Stomach (tissue), 9 donors: Measurements from ENCODE around the gene MUC5B. TPM values are rescaled to one million over a fixed set of nuclear protein-coding genes. Genes with fewer than 3 reads are reported as not detected.

Source experiments
- DNase-seq, 2 donors: peaks; one replicate each; pipeline versions ENCODE4 v3.0.0 to v3.0.0-alpha.2; 2013 to 2019
- H3K27ac ChIP-seq, 5 donors: fragments of 200-600 bp in 4 of 5; sonication (generic) in 4 of 5; one replicate each; pipeline ENCODE4 v1.5.1; 2013 to 2019; ENCODE audit warnings: mild to moderate bottlenecking in 1 of 5, moderate library complexity in 1 of 5
- H3K27me3 ChIP-seq, 3 donors: fragments of 200-600 bp; sonication (generic); one replicate each; pipeline ENCODE4 v1.5.1; 2017 to 2019; ENCODE audit warnings: mixed run types in 1 of 3
- H3K36me3 ChIP-seq, 4 donors: fragments of 200-600 bp; sonication (generic); 1 replicate in 3 of 4; 2 replicates in 1 of 4; pipeline ENCODE4 v1.5.1; 2016 to 2019
- H3K4me1 ChIP-seq, 4 donors: fragments of 200-600 bp; sonication (generic); one replicate each; pipeline ENCODE4 v1.5.1; 2016 to 2019
- H3K4me3 ChIP-seq, 4 donors: fragments of 200-600 bp; sonication (generic) in 3 of 4; one replicate each; pipeline ENCODE4 v1.5.1; 2016 to 2019; ENCODE audit warnings: mild to moderate bottlenecking in 1 of 4
- H3K9me3 ChIP-seq, 4 donors: fragments of 200-600 bp; sonication (generic); one replicate each; pipeline ENCODE4 v1.5.1; 2016 to 2019
- EP300 ChIP-seq: sonication (generic); formaldehyde crosslinking; IDR thresholded peaks from one replicate; pipeline ENCODE4 v1.6.1; 2017; ENCODE audit warnings: antibody characterized with exemption
- POLR2A ChIP-seq, 4 donors: fragments of 450-650 bp; IDR thresholded peaks; one replicate each; pipeline ENCODE4 v1.6.1; 2016; ENCODE audit warnings: antibody characterized with exemption in 4 of 4, control low read depth in 2 of 4, mild to moderate bottlenecking in 1 of 4, moderate library complexity in 1 of 4
- POLR2AphosphoS5 ChIP-seq, 3 donors: sonication (generic); formaldehyde crosslinking; IDR thresholded peaks; one replicate each; pipeline ENCODE4 v1.6.1; 2016; ENCODE audit warnings: antibody characterized with exemption in 3 of 3
- WGBS, 5 donors: extraction: QIAGEN DNeasy Blood & Tissue Kit in 3 of 5; methylation state at CpG; one replicate each; pipeline versions ENCODE4 v1.1.5 to v1.1.7; 2013 to 2018; 5-methylcytosine and 5-hydroxymethylcytosine counted together
- intact Hi-C: fragments of 100-400 bp; cut with DNase I; formaldehyde crosslinking; loops from one replicate; pipeline ENCODE4 v1.15.1; 2023; ENCODE audit warnings: low total_unique reads
- polyA plus RNA-seq, 3 donors: library from polyadenylated mRNA; stranded (reverse); fragments of 200-250 nt; gene quantifications; one replicate each; pipeline ENCODE4 v1.2.3, GENCODE V29; 2013
- total RNA-seq, 5 donors: library from RNA; depleted of rRNA; stranded (reverse); fragments of >200 nt; gene quantifications; one replicate each; pipeline versions ENCODE4 v1.1.0 to v1.2.3, GENCODE V29; 2014 to 2016
- TF ChIP-seq, protein P1 (sequence below), 7 experiments: fragments of 450-650 bp in 4 of 7; fragments of 200-600 bp in 3 of 7; sonication (generic) in 3 of 7; IDR thresholded peaks; one replicate each; pipeline ENCODE4 v1.5.1; 2016 to 2019; ENCODE audit warnings: antibody characterized with exemption in 7 of 7, control low read depth in 2 of 7, mild to moderate bottlenecking in 1 of 7
- donor health status: healthy with polysubstance abuse.
- donor health status: Bipolar disorder and iron deficiency.
- donor health status: healthy.

Gene MUC5B
- total and polyA plus RNA-seq, 8 donors: under 0.01 to 516 (median 6.6) TPM

GRCh38 chr11:1260023-1260501 is 37.2 kb downstream of the MUC5B start:
- WGBS, 5 donors: 56 to 80% (median 69%) methylated on average over 3 to 10 of the region's 10 CpGs
- intact Hi-C loops: no loop called here
- Histone ChIP-seq H3K4me3 (no peak overlapping the region), H3K9me3 (no peaks in the 10 kb centered on the region), H3K36me3 (no peaks in the 10 kb centered on the region), H3K4me1 (peaks cover 16 to 33% (median 24%) of the 10 kb centered on the region in 4 donors), H3K27ac (no peak overlapping the region), H3K27me3 (no peaks in the 10 kb centered on the region)
- DNase-seq: peak; percentile 41 to 62
- TF ChIP-seq POLR2AphosphoS5 (IDR thresholded peaks at IDR 0.05) (no peak), EP300 (no peak)
- TF ChIP-seq, protein P1, sequence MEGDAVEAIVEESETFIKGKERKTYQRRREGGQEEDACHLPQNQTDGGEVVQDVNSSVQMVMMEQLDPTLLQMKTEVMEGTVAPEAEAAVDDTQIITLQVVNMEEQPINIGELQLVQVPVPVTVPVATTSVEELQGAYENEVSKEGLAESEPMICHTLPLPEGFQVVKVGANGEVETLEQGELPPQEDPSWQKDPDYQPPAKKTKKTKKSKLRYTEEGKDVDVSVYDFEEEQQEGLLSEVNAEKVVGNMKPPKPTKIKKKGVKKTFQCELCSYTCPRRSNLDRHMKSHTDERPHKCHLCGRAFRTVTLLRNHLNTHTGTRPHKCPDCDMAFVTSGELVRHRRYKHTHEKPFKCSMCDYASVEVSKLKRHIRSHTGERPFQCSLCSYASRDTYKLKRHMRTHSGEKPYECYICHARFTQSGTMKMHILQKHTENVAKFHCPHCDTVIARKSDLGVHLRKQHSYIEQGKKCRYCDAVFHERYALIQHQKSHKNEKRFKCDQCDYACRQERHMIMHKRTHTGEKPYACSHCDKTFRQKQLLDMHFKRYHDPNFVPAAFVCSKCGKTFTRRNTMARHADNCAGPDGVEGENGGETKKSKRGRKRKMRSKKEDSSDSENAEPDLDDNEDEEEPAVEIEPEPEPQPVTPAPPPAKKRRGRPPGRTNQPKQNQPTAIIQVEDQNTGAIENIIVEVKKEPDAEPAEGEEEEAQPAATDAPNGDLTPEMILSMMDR (IDR thresholded peaks at IDR 0.05): no peak

- no peaks in the 10 kb centered on the region for H3K36me3 ChIP-seq
- no peak overlapping the region for H3K4me3 ChIP-seq
- H3K27ac ChIP-seq: no peak overlapping the region
- WGBS, 5 donors: 87 to 94% (median 88%) methylated on average over 9 to 17 of the region's 17 CpGs; no CpG with 5 or more reads in 1 of the 5 donors
- no peak for DNase-seq
- TF ChIP-seq POLR2AphosphoS5 (IDR thresholded peaks at IDR 0.05) (no peak), POLR2A (IDR thresholded peaks at IDR 0.05) (no peak), EP300 (no peak)
- TF ChIP-seq, protein P1 (IDR thresholded peaks at IDR 0.05): no peak
- peaks cover 16 to 33% (median 24%) of the 10 kb centered on the region in 4 donors for H3K4me1 ChIP-seq
- H3K9me3 ChIP-seq: peaks cover 0 to 5% (median 2%) of the 10 kb centered on the region in 4 donors
- H3K27me3 ChIP-seq: no peaks in the 10 kb centered on the region
- intact Hi-C loops: no loop called here
These were observed 37.8 kb downstream of the MUC5B start for GRCh38 chr11:1260620-1261019.

GRCh38 chr11:1261241-1262071 is 38.6 kb downstream of the MUC5B start:
- intact Hi-C loops: no loop called here
- DNase-seq: no peak
- H3K4me3 ChIP-seq: peak overlapping the region in 2 of 4 donors; percentile 49 to 56
- WGBS, 5 donors: 75 to 85% (median 82%) methylated on average over 28 to 39 of the region's 39 CpGs
- TF ChIP-seq POLR2A (IDR thresholded peaks at IDR 0.05): no peak
- no peak for TF ChIP-seq POLR2AphosphoS5 (IDR thresholded peaks at IDR 0.05)
- TF ChIP-seq, protein P1 (IDR thresholded peaks at IDR 0.05): no peak
- TF ChIP-seq EP300: no peak
- H3K27ac ChIP-seq: peak overlapping the region in 2 of 5 donors; percentile 82 to 89
- no peaks in the 10 kb centered on the region for H3K27me3 ChIP-seq
- no peaks in the 10 kb centered on the region for H3K36me3 ChIP-seq
- peaks cover 16 to 33% (median 24%) of the 10 kb centered on the region in 4 donors for H3K4me1 ChIP-seq
- H3K9me3 ChIP-seq: peaks cover 0 to 9% (median 4%) of the 10 kb centered on the region in 4 donors

DNA sequence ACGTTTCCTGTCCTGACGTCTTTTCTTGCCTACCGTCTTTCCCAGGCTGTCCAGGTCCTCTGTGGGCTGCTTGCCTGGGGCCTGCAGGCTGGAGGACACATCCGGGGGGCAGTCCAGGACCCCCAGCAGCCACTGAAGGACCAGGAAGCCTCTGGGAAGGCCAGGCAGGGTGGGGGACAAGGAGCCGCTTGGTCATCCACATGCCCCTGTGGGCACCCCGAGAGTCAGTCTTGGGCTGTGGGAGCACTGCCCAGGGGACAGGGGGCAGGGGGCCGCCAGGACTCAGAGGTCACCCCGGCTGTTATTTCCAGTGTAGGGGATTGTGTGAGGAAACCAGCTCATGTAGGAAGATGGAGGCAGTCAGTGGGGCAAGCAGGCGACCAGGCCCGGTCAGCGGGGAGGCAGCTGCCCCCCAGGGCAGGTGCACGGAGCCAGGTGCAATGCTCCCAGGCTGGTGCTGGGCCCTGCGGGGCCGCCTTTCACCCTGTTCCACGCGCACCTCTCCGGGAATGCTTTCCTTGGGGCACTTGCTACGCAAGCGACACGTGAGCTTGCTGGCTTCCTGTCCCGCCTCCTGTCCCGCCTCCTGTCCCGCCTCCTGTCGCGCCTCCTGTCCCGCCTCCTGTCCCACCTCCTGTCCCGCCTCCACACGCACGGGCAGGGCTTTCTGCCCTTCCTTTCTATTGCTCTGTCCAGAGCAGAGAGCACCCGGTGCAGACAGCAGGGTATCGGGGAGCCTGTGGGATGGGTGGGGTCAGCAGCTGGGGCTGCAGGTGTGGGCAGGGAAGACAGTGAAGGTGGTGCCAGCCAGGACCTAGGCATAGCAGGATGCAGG is 39.5 kb downstream of the MUC5B start:
- intact Hi-C loops: no loop called here
- peak overlapping the region; percentile 71 to 89 (median 83) for H3K27ac ChIP-seq

More for the DNA sequence above, 39.5 kb downstream of the MUC5B start:
- peak overlapping the region; percentile 42 to 56 (median 52) for H3K4me3 ChIP-seq
- peak; percentile 93 to 98 for DNase-seq
- 4 to 8% (median 7%) methylated on average over 4 to 31 of the region's 31 CpGs for WGBS, 5 donors
- TF ChIP-seq, protein P1 (IDR thresholded peaks at IDR 0.05): no peak
- TF ChIP-seq POLR2AphosphoS5 (IDR thresholded peaks at IDR 0.05): peak; percentile 34 to 79 (median 48)
- peaks cover 16 to 33% (median 24%) of the 10 kb centered on the region in 4 donors for H3K4me1 ChIP-seq
- no peaks in the 10 kb centered on the region for H3K36me3 ChIP-seq
- H3K9me3 ChIP-seq: peaks cover 0 to 9% (median 4%) of the 10 kb centered on the region in 4 donors
- H3K27me3 ChIP-seq: no peaks in the 10 kb centered on the region
